Measurements from ENCODE around the gene SLC16A3.

DNA sequence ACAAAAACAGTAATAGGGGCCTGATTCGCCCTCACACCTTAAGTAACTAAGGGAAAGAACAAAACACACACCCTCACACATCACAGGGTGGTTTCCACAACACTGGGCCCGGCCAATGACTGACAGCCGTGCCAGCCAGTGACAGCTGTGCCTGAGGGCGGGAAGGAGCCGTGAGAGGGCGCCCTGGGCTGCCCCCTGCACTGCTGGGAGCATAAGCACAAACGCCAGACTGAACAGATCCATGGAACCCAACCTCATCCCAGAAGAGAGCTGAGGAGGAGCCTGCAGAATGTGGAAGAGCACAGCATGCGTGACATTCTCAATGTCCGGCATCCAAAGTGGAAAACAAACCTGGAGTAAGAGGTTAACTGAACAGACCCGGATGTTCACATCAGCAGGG, 28.6 kb downstream of the SLC16A3 start:
- TF ChIP-seq POLR2A (IDR thresholded peaks at IDR 0.05; ENCODE audit: low read depth, low read length), result no peak
- TF ChIP-seq, protein P1, sequence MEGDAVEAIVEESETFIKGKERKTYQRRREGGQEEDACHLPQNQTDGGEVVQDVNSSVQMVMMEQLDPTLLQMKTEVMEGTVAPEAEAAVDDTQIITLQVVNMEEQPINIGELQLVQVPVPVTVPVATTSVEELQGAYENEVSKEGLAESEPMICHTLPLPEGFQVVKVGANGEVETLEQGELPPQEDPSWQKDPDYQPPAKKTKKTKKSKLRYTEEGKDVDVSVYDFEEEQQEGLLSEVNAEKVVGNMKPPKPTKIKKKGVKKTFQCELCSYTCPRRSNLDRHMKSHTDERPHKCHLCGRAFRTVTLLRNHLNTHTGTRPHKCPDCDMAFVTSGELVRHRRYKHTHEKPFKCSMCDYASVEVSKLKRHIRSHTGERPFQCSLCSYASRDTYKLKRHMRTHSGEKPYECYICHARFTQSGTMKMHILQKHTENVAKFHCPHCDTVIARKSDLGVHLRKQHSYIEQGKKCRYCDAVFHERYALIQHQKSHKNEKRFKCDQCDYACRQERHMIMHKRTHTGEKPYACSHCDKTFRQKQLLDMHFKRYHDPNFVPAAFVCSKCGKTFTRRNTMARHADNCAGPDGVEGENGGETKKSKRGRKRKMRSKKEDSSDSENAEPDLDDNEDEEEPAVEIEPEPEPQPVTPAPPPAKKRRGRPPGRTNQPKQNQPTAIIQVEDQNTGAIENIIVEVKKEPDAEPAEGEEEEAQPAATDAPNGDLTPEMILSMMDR (conservative IDR thresholded peaks at IDR 0.05; ENCODE audit: low read depth, low read length), result no peak
- no peak for TF ChIP-seq CEBPB (IDR thresholded peaks at IDR 0.05; ENCODE audit: low read depth, low read length)
- no peak for TF ChIP-seq SMC3 (IDR thresholded peaks at IDR 0.05; ENCODE audit: low read depth, low read length)
- no peak for TF ChIP-seq MAZ (IDR thresholded peaks at IDR 0.05; ENCODE audit: borderline replicate concordance, low read depth, low read length)
- no peak for TF ChIP-seq FOS (IDR thresholded peaks at IDR 0.05; ENCODE audit: low read depth, low read length)
- TF ChIP-seq, protein P2, sequence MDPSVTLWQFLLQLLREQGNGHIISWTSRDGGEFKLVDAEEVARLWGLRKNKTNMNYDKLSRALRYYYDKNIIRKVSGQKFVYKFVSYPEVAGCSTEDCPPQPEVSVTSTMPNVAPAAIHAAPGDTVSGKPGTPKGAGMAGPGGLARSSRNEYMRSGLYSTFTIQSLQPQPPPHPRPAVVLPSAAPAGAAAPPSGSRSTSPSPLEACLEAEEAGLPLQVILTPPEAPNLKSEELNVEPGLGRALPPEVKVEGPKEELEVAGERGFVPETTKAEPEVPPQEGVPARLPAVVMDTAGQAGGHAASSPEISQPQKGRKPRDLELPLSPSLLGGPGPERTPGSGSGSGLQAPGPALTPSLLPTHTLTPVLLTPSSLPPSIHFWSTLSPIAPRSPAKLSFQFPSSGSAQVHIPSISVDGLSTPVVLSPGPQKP (IDR thresholded peaks at IDR 0.05; ENCODE audit: borderline replicate concordance, low read depth, low read length), result no peak
- TF ChIP-seq MXI1 (IDR thresholded peaks at IDR 0.05; ENCODE audit: borderline replicate concordance, low read depth, low read length), result no peak
- TF ChIP-seq MAFK (IDR thresholded peaks at IDR 0.05; ENCODE audit: low read depth, low read length), result no peak
- TF ChIP-seq RAD21 (IDR thresholded peaks at IDR 0.05; ENCODE audit: low read length), result no peak
- TF ChIP-seq RCOR1 (IDR thresholded peaks at IDR 0.05; ENCODE audit: insufficient replicate concordance, low read length), result no peak
- TF ChIP-seq RFX5 (IDR thresholded peaks at IDR 0.05; ENCODE audit: low read depth, low read length), result no peak
- no peak for TF ChIP-seq CHD1 (IDR thresholded peaks at IDR 0.05; ENCODE audit: low read depth, low read length)
- no peak for TF ChIP-seq NFE2L2 (IDR thresholded peaks at IDR 0.05; ENCODE audit: low read depth, low read length)
